H9 (cell line): ENCODE measurements around the gene KIF15. TPM values are rescaled to one million over a fixed set of nuclear protein-coding genes. Genes with fewer than 3 reads are reported as not detected.

Experiments used
- DNase-seq: peaks from one replicate; pipeline ENCODE4 v3.0.0-alpha.2; 2017
- H2AFZ ChIP-seq: one replicate; pipeline ENCODE4 v1.6.1; 2013; ENCODE audit warnings: mild to moderate bottlenecking, low read length, control low read depth, moderate library complexity
- H2AK5ac ChIP-seq: 2 replicates; pipeline ENCODE4 v1.6.1; 2013; ENCODE audit warnings: low read length, control low read depth, mixed read lengths; ENCODE audit not compliant: insufficient read length
- H2BK120ac ChIP-seq: one replicate; pipeline ENCODE4 v1.6.1; 2013; ENCODE audit warnings: low read depth, mild to moderate bottlenecking, low read length, control low read depth, inconsistent platforms; ENCODE audit not compliant: poor library complexity, severe bottlenecking
- H2BK12ac ChIP-seq: 2 replicates; pipeline ENCODE4 v1.6.1; 2013; ENCODE audit warnings: low read length, control low read depth, mixed read lengths, low read depth; ENCODE audit not compliant: insufficient read length
- H2BK15ac ChIP-seq: 2 replicates; pipeline ENCODE4 v1.6.1; 2013; ENCODE audit warnings: low read depth, low read length, control low read depth
- H2BK20ac ChIP-seq: one replicate; pipeline ENCODE4 v1.6.1; 2013; ENCODE audit warnings: low read depth, mild to moderate bottlenecking, low read length, control low read depth, inconsistent platforms; ENCODE audit not compliant: poor library complexity, severe bottlenecking
- H2BK5ac ChIP-seq: 2 replicates; pipeline ENCODE4 v1.6.1; 2013; ENCODE audit warnings: low read length, control low read depth, mixed read lengths; ENCODE audit not compliant: insufficient read length
- H3K14ac ChIP-seq: 2 replicates; pipeline ENCODE4 v1.6.1; 2013; ENCODE audit warnings: low read length, control low read depth; ENCODE audit not compliant: insufficient read depth
- H3K18ac ChIP-seq: 2 replicates; pipeline ENCODE4 v1.6.1; 2013; ENCODE audit warnings: low read depth, mild to moderate bottlenecking, mixed read lengths, low read length, control low read depth; ENCODE audit not compliant: insufficient read length
- H3K23ac ChIP-seq: 2 replicates; pipeline ENCODE4 v1.6.1; 2013; ENCODE audit warnings: low read length, control low read depth, mixed read lengths, low read depth; ENCODE audit not compliant: insufficient read length
- H3K23me2 ChIP-seq: 2 replicates; pipeline ENCODE4 v1.6.1; 2013; ENCODE audit warnings: low read depth, mild to moderate bottlenecking, mixed read lengths, low read length, control low read depth; ENCODE audit not compliant: insufficient read length, poor library complexity, severe bottlenecking
- H3K27ac ChIP-seq: 2 replicates; pipeline ENCODE4 v1.5.1; 2013; ENCODE audit warnings: low read length, control low read depth, mixed read lengths, low read depth; ENCODE audit not compliant: insufficient read length
- H3K27me3 ChIP-seq: 2 replicates; pipeline ENCODE4 v1.6.1; 2013; ENCODE audit warnings: low read length, control low read depth, inconsistent platforms; ENCODE audit not compliant: insufficient read depth
- H3K4ac ChIP-seq: 2 replicates; pipeline ENCODE4 v1.6.1; 2013; ENCODE audit warnings: low read depth, mild to moderate bottlenecking, control low read depth, inconsistent platforms, low read length, moderate library complexity
- H3K4me1 ChIP-seq: 2 replicates; pipeline ENCODE4 v1.6.1; 2013; ENCODE audit warnings: low read length, control low read depth, inconsistent platforms; ENCODE audit not compliant: insufficient read depth
- H3K4me2 ChIP-seq: 2 replicates; pipeline ENCODE4 v1.6.1; 2013; ENCODE audit warnings: low read length, control low read depth, mixed read lengths; ENCODE audit not compliant: insufficient read length, insufficient read depth
- H3K56ac ChIP-seq: 2 replicates; pipeline ENCODE4 v1.6.1; 2013; ENCODE audit warnings: low read depth, mild to moderate bottlenecking, mixed read lengths, low read length, control low read depth; ENCODE audit not compliant: insufficient read length
- H3K79me1 ChIP-seq: 2 replicates; pipeline ENCODE4 v1.6.1; 2013; ENCODE audit warnings: low read depth, mild to moderate bottlenecking, moderate library complexity, low read length, control low read depth, inconsistent platforms; ENCODE audit not compliant: insufficient read depth, poor library complexity, severe bottlenecking
- H3K79me2 ChIP-seq: 2 replicates; pipeline ENCODE4 v1.6.1; 2013; ENCODE audit warnings: low read length, control low read depth, inconsistent platforms; ENCODE audit not compliant: insufficient read depth
- H3K9ac ChIP-seq: 2 replicates; pipeline ENCODE4 v1.6.1; 2013; ENCODE audit warnings: low read length, control low read depth, mixed read lengths; ENCODE audit not compliant: insufficient read length; ENCODE audit errors: extremely low read depth
- H3K9me3 ChIP-seq: one replicate; pipeline ENCODE4 v1.6.1; 2013; ENCODE audit warnings: low read depth, low read length, inconsistent platforms; ENCODE audit not compliant: control insufficient read depth
- H3T11ph ChIP-seq: one replicate; pipeline ENCODE4 v1.6.1; 2013; ENCODE audit warnings: mild to moderate bottlenecking, low read length, control low read depth, inconsistent platforms
- H4K20me1 ChIP-seq: one replicate; pipeline ENCODE4 v1.6.1; 2013; ENCODE audit not compliant: control insufficient read depth, insufficient read length, insufficient read depth
- H4K5ac ChIP-seq: 2 replicates; pipeline ENCODE4 v1.6.1; 2013; ENCODE audit warnings: low read depth, mild to moderate bottlenecking, mixed read lengths, low read length, control low read depth; ENCODE audit not compliant: insufficient read length
- H4K8ac ChIP-seq: replicated peaks from 2 replicates; pipeline ENCODE4 v1.6.1; 2013; ENCODE audit warnings: low read length, control low read depth, mixed read lengths, low read depth; ENCODE audit not compliant: insufficient read length
- H4K91ac ChIP-seq: 2 replicates; pipeline ENCODE4 v1.6.1; 2013; ENCODE audit warnings: low read depth, mild to moderate bottlenecking, moderate library complexity, mixed read lengths, low read length, control low read depth; ENCODE audit not compliant: insufficient read length
- H3K27ac Mint-ChIP-seq, 3 experiments: 2 replicates in 2 of 3; 3 replicates in 1 of 3; pipeline ENCODE4 v1.8.0; 2020 to 2021; ENCODE audit warnings: mixed read lengths in 3 of 3, mild to moderate bottlenecking in 1 of 3, moderate library complexity in 1 of 3
- H3K27me3 Mint-ChIP-seq: 2 replicates; pipeline ENCODE4 v1.8.0; 2021; ENCODE audit warnings: low read depth, mild to moderate bottlenecking, moderate library complexity, mixed read lengths
- H3K36me3 Mint-ChIP-seq, 3 experiments: 2 replicates in 2 of 3; 3 replicates in 1 of 3; pipeline ENCODE4 v1.8.0; 2020 to 2021; ENCODE audit warnings: low read depth in 3 of 3, mixed read lengths in 3 of 3; ENCODE audit not compliant: insufficient read depth in 1 of 3
- H3K4me1 Mint-ChIP-seq, 2 experiments: 2 replicates each; pipeline ENCODE4 v1.8.0; 2020; ENCODE audit warnings: mixed read lengths in 2 of 2
- H3K4me3 Mint-ChIP-seq, 2 experiments: 2 replicates in 1 of 2; 3 replicates in 1 of 2; pipeline ENCODE4 v1.8.0; 2020 to 2021; ENCODE audit warnings: mild to moderate bottlenecking in 2 of 2, mixed read lengths in 2 of 2, moderate library complexity in 1 of 2
- H3K9me3 Mint-ChIP-seq, 2 experiments: 2 replicates in 1 of 2; 3 replicates in 1 of 2; pipeline ENCODE4 v1.8.0; 2020; ENCODE audit warnings: mild to moderate bottlenecking in 2 of 2, mixed read lengths in 2 of 2, moderate library complexity in 1 of 2
- WGBS: extraction: QIAGEN DNeasy Blood & Tissue Kit; methylation state at CpG from one replicate; pipeline ENCODE4 v1.1.7; 2013; ENCODE audit warnings: missing lambda C conversion rate, low lambda C conversion rate, mixed read lengths; ENCODE audit not compliant: insufficient read length; ENCODE audit errors: extremely low coverage; 5-methylcytosine and 5-hydroxymethylcytosine counted together
- total RNA-seq: library from RNA; stranded (reverse); gene quantifications from 2 replicates; pipeline ENCODE4 v1.2.1, GENCODE V29; 2021
- TF ChIP-seq, protein P1 (sequence below): fragments of 200-600 bp; sonication (generic); conservative IDR thresholded peaks from 3 replicates; pipeline ENCODE4 v1.8.0; 2021; ENCODE audit warnings: antibody characterized with exemption, mild to moderate bottlenecking

Gene KIF15
- total RNA-seq, 1 experiment from 2014 or later: 25.0 TPM

DNA sequence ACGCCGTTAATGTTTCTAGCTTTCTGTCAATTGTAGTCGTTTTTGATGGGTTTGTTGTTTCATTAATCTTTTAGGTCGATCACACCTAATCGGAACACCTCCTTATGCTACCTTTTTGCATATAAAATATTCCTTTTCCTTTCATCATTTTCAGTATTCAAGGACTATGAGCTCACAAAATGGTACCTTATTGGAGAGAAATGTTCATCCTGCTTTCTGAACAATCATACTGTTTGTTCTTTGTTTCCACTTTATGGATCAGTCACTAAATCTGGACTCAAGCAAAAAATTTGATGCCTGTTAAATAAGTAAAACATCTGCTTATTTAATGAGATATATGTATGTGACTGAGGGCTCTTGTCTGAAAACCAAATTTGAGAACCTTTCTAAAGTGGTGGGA is 1.1 kb downstream of the KIF15 start:
- Mint-ChIP-seq H3K4me3 (peak overlapping the region; percentile 93 to 95), H3K27ac (peak overlapping the region; percentile 98 to 100 (median 99); a peak in 6 of 7 replicates), H3K36me3 (peaks cover 58 to 64% (median 63%) of the 10 kb centered on the region in 3 experiments), H3K4me1 (peaks cover 9 to 25% of the 10 kb centered on the region in 2 experiments), H3K9me3 (peaks cover 30 to 53% of the 10 kb centered on the region in 2 experiments), H3K27me3 (no peaks in the 10 kb centered on the region)
- Histone ChIP-seq H4K5ac (no peak overlapping the region), H3K9me3 (peaks cover 3% of the 10 kb centered on the region), H2BK120ac (no peak overlapping the region), H3K79me2 (peaks cover 17% of the 10 kb centered on the region; the same call in 1 of the 2 replicates), H3K27ac (no peak overlapping the region), H3K18ac (no peak overlapping the region), H3K4me1 (no peaks in the 10 kb centered on the region), H3K14ac (no peak overlapping the region), H3K9ac (peak overlapping the region; percentile 92), H4K8ac (no peak overlapping the region), H3K79me1 (peaks cover 6% of the 10 kb centered on the region), H3K56ac (no peak overlapping the region), H2BK20ac (no peak overlapping the region), H3K4me2 (peak overlapping the region; percentile 78), H3K4ac (no peak overlapping the region), H2BK5ac (no peak overlapping the region), H2AFZ (no peak overlapping the region), H3K23me2 (peaks cover 3% of the 10 kb centered on the region), H3K27me3 (no peaks in the 10 kb centered on the region), H4K20me1 (no peaks in the 10 kb centered on the region), H2BK12ac (no peak overlapping the region), H3K23ac (no peak overlapping the region), H4K91ac (no peak overlapping the region), H2BK15ac (no peak overlapping the region), H2AK5ac (no peak overlapping the region), H3T11ph (no peak overlapping the region)
- no CpG with 5 or more reads among the region's 5 CpGs for WGBS
- TF ChIP-seq, protein P1, sequence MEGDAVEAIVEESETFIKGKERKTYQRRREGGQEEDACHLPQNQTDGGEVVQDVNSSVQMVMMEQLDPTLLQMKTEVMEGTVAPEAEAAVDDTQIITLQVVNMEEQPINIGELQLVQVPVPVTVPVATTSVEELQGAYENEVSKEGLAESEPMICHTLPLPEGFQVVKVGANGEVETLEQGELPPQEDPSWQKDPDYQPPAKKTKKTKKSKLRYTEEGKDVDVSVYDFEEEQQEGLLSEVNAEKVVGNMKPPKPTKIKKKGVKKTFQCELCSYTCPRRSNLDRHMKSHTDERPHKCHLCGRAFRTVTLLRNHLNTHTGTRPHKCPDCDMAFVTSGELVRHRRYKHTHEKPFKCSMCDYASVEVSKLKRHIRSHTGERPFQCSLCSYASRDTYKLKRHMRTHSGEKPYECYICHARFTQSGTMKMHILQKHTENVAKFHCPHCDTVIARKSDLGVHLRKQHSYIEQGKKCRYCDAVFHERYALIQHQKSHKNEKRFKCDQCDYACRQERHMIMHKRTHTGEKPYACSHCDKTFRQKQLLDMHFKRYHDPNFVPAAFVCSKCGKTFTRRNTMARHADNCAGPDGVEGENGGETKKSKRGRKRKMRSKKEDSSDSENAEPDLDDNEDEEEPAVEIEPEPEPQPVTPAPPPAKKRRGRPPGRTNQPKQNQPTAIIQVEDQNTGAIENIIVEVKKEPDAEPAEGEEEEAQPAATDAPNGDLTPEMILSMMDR: no peak
- no peak for DNase-seq
